Measurements from ENCODE around the gene FOXP1.

FOXP1 gene

DNA sequence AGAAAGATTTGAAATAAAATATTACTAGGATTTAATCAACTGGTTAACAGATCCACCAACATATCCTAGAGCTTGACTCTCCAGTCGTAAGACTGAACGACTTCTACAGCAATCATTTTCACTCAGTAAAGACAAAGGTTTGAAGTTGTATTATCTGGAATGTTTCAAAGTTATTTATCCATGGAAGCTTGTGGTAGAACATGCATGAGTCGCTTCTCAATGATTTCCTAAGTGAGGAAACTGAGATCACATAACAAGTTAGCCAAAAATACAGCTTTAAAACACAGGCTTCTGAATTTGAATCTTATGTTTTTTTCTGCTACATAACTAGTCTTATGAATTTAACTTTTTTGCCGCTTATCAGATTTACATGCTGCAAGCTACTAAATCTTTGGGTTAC is 241.8 kb downstream of the FOXP1 start:
- Histone ChIP-seq H3K9me3 (ENCODE audit: low read length) (peaks cover 4% of the 10 kb centered on the region), H3K4me2 (ENCODE audit: low read length) (no peak overlapping the region), H3K36me3 (ENCODE audit: insufficient read depth, low read length) (peaks cover 30% of the 10 kb centered on the region), H3F3A (ENCODE audit: insufficient read depth, low read length) (no peaks in the 10 kb centered on the region), H2AFZ (ENCODE audit: low read length) (no peak overlapping the region), H3K27ac (ENCODE audit: low read depth, low read length, poor library complexity, severe bottlenecking) (no peak overlapping the region), H3K4me3 (ENCODE audit: low read depth, low read length, poor library complexity, severe bottlenecking) (no peak overlapping the region), H4K20me1 (ENCODE audit: insufficient read depth, low read length) (no peaks in the 10 kb centered on the region), H3K27me3 (ENCODE audit: insufficient read depth, low read length) (no peaks in the 10 kb centered on the region), H3K9me2 (ENCODE audit: low read depth, low read length) (no peaks in the 10 kb centered on the region), H3K9ac (ENCODE audit: low read length) (no peak overlapping the region), H3K79me2 (ENCODE audit: insufficient read depth, low read length) (peaks cover 21% of the 10 kb centered on the region; the same call in 1 of the 2 replicates), H3K4me1 (ENCODE audit: insufficient read depth, low read length, severe bottlenecking) (no peaks in the 10 kb centered on the region)
- TF ChIP-seq, protein P1, sequence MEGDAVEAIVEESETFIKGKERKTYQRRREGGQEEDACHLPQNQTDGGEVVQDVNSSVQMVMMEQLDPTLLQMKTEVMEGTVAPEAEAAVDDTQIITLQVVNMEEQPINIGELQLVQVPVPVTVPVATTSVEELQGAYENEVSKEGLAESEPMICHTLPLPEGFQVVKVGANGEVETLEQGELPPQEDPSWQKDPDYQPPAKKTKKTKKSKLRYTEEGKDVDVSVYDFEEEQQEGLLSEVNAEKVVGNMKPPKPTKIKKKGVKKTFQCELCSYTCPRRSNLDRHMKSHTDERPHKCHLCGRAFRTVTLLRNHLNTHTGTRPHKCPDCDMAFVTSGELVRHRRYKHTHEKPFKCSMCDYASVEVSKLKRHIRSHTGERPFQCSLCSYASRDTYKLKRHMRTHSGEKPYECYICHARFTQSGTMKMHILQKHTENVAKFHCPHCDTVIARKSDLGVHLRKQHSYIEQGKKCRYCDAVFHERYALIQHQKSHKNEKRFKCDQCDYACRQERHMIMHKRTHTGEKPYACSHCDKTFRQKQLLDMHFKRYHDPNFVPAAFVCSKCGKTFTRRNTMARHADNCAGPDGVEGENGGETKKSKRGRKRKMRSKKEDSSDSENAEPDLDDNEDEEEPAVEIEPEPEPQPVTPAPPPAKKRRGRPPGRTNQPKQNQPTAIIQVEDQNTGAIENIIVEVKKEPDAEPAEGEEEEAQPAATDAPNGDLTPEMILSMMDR (IDR thresholded peaks at IDR 0.05; ENCODE audit: low read length) = no peak
- TF ChIP-seq EZH2 (IDR thresholded peaks at IDR 0.05; ENCODE audit: borderline replicate concordance, low read length) = no peak

DNA sequence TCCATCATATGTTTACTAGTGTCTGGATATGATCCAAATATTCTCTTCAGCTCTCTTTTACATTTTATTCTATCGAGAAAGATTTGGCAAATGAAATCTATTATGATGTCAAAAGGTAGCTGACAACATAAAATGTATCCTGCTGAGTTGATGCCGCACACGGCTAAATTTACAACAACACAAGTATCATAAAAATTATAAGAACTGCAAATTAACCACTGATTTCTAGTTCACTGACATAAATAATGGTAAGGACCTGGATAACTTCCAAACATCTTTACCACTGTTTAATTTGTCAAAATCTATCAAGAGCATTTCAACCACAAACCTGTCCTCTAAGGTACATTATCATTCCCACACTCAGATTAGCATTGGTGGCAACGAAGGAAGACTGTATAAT is 244.5 kb downstream of the FOXP1 start:
- Histone ChIP-seq H3K4me1 (ENCODE audit: insufficient read depth, low read length, severe bottlenecking) (no peaks in the 10 kb centered on the region), H4K20me1 (ENCODE audit: insufficient read depth, low read length) (no peaks in the 10 kb centered on the region), H3K27me3 (ENCODE audit: insufficient read depth, low read length) (no peaks in the 10 kb centered on the region), H3K9me3 (ENCODE audit: low read length) (peaks cover 4% of the 10 kb centered on the region), H3F3A (ENCODE audit: insufficient read depth, low read length) (no peaks in the 10 kb centered on the region), H3K9ac (ENCODE audit: low read length) (no peak overlapping the region), H3K27ac (ENCODE audit: low read depth, low read length, poor library complexity, severe bottlenecking) (no peak overlapping the region), H3K79me2 (ENCODE audit: insufficient read depth, low read length) (peaks cover 21% of the 10 kb centered on the region; the same call in 1 of the 2 replicates), H2AFZ (ENCODE audit: low read length) (no peak overlapping the region), H3K9me2 (ENCODE audit: low read depth, low read length) (no peaks in the 10 kb centered on the region), H3K4me3 (ENCODE audit: low read depth, low read length, poor library complexity, severe bottlenecking) (no peak overlapping the region), H3K4me2 (ENCODE audit: low read length) (no peak overlapping the region), H3K36me3 (ENCODE audit: insufficient read depth, low read length) (peaks cover 37% of the 10 kb centered on the region)
- TF ChIP-seq, protein P1 (IDR thresholded peaks at IDR 0.05; ENCODE audit: low read length) = no peak
- no peak for TF ChIP-seq EZH2 (IDR thresholded peaks at IDR 0.05; ENCODE audit: borderline replicate concordance, low read length)

DNA sequence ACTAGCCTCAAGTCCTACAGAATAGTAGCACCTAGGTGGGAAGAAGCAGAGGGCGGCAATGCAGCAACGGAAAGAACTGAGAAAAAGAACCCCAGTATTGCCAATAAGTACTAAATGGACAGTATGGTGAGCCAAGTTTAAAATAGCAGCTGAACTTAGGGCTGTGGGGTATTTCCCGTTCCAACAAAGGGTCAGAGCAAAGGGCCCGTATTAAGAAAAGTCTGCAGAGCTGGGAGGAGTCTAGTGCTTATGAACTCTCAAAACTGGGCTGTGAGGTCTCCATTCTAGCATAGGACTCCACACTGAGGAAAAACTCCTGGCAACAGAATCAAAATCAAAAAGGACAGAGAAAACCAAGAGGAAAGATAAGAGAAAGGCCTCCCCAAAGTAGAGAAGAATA is 250.7 kb downstream of the FOXP1 start:
- Histone ChIP-seq H2AFZ (ENCODE audit: low read length) (no peak overlapping the region), H3F3A (ENCODE audit: insufficient read depth, low read length) (no peaks in the 10 kb centered on the region), H3K4me2 (ENCODE audit: low read length) (no peak overlapping the region), H3K4me3 (ENCODE audit: low read depth, low read length, poor library complexity, severe bottlenecking) (no peak overlapping the region), H3K4me1 (ENCODE audit: insufficient read depth, low read length, severe bottlenecking) (no peaks in the 10 kb centered on the region), H3K27me3 (ENCODE audit: insufficient read depth, low read length) (no peaks in the 10 kb centered on the region), H3K79me2 (ENCODE audit: insufficient read depth, low read length) (0 out of 2 replicates have a peak, but pooled peaks cover 4% of the 10 kb centered on the region), H3K9me2 (ENCODE audit: low read depth, low read length) (no peaks in the 10 kb centered on the region), H3K9me3 (ENCODE audit: low read length) (no peaks in the 10 kb centered on the region), H3K27ac (ENCODE audit: low read depth, low read length, poor library complexity, severe bottlenecking) (no peak overlapping the region), H4K20me1 (ENCODE audit: insufficient read depth, low read length) (no peaks in the 10 kb centered on the region), H3K36me3 (ENCODE audit: insufficient read depth, low read length) (peaks cover 44% of the 10 kb centered on the region), H3K9ac (ENCODE audit: low read length) (no peak overlapping the region)
- TF ChIP-seq, protein P1 (IDR thresholded peaks at IDR 0.05; ENCODE audit: low read length) = no peak
- TF ChIP-seq EZH2 (IDR thresholded peaks at IDR 0.05; ENCODE audit: borderline replicate concordance, low read length) = no peak
